ENCODE results near the gene PROK1.
"Not testable (repeated sequence)": the region's sequence is repeated elsewhere in the genome, so short reads cannot be mapped to it uniquely, and the experiment has no call there.

Gene PROK1

GRCh38 chr1:110430366-110430765, 20.6 kb upstream of the PROK1 start:
- no peak for DNase-seq

DNA sequence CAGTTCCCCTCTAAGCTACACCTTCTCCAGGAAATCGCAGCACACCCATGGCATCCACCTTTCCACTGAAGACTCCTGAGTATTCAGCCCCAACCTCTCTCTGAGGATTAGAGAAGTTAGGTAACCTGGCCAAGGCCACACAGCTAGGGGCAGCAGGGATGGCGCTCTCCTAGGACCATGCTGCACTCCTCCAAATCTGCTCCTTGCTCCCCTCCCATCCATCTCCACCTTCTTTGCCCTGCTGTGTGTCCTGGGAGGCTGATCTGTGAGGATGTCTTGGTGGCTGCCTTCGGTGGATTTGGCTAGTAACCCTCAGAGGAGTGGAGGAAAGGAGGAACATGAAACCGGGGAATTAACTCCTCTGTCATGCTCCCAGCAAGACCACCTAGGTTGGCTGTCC, 20.0 kb upstream of the PROK1 start:
- DNase-seq: no peak
- in situ Hi-C loops (cut with HindIII; ENCODE audit: low pct_ligation_motif_present, low pct_unique_long_range_greater_than_20kb, low sequenced_read_pairs): no loop called here

More at GRCh38 chr1:110430366-110430765, 20.6 kb upstream of the PROK1 start:
- in situ Hi-C loops (cut with HindIII; ENCODE audit: low pct_ligation_motif_present, low pct_unique_long_range_greater_than_20kb, low sequenced_read_pairs): no loop called here

GRCh38 chr1:110433213-110433612, 17.7 kb upstream of the PROK1 start:
- in situ Hi-C loops (cut with HindIII; ENCODE audit: low pct_ligation_motif_present, low pct_unique_long_range_greater_than_20kb, low sequenced_read_pairs): no loop called here
- DNase-seq: no peak

DNA sequence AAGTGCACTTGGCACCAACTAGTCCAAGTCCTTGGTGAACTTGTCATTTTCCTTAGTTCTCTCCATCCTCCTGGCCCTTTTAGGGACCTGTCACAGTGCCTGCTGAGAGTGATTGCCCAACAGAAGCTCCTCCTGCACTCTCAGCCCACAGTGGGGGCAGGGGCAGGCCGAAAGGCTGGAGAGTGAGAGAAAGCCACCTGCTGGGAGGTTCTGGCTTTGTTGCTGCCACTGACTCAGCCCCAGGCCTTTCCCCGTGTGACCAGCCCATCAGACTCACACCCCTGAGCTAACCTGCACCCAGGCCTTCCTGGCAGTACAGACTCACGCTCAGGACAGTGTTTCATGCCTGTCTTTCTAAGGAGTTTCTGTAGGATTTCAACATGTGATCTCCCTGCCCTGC, 17.1 kb upstream of the PROK1 start:
- in situ Hi-C loops (cut with HindIII; ENCODE audit: low pct_ligation_motif_present, low pct_unique_long_range_greater_than_20kb, low sequenced_read_pairs): no loop called here
- peak; percentile 70 for DNase-seq

GRCh38 chr1:110434946-110435345, 16.0 kb upstream of the PROK1 start:
- in situ Hi-C loops (cut with HindIII; ENCODE audit: low pct_ligation_motif_present, low pct_unique_long_range_greater_than_20kb, low sequenced_read_pairs): no loop called here
- no peak for DNase-seq

GRCh38 chr1:110436635-110437034, 14.3 kb upstream of the PROK1 start:
- no peak for DNase-seq
- in situ Hi-C loops (cut with HindIII; ENCODE audit: low pct_ligation_motif_present, low pct_unique_long_range_greater_than_20kb, low sequenced_read_pairs): no loop called here

DNA sequence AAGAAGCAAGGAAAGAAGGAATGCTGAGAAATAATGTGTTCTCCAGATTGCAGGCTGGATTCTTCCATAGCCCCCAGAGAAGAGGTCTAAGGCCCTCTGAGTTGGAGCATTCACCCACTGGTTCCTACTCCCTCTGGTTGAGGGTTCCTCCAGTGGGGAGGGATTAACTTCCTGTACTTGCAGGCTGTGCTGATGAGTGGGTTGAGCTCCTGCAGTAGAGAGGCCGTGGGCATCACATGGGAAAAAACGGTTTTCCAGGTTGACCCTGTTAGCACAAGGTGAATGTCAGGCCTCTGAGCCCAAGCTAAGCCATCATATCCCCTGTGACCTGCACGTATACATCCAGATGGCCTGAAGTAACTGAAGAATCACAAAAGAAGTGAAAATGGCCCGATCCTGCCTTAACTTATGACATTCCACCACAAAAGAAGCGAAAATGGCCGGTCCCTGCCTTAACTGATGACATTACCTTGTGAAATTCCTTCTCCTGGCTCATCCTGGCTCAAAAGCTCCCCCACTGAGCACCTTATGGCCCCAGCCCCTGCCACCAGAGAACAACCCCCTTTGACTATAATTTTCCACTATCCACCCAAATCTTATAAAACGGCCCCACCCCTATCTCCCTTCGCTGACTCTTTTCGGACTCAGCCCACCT, 13.2 kb upstream of the PROK1 start:
- DNase-seq; in situ Hi-C loops (cut with HindIII; ENCODE audit: low pct_ligation_motif_present, low pct_unique_long_range_greater_than_20kb, low sequenced_read_pairs): not testable (repeated sequence)

- no peak for DNase-seq
- in situ Hi-C loops (cut with HindIII; ENCODE audit: low pct_ligation_motif_present, low pct_unique_long_range_greater_than_20kb, low sequenced_read_pairs): no loop called here
Observed at GRCh38 chr1:110438893-110439292, 12.1 kb upstream of the PROK1 start.

DNA sequence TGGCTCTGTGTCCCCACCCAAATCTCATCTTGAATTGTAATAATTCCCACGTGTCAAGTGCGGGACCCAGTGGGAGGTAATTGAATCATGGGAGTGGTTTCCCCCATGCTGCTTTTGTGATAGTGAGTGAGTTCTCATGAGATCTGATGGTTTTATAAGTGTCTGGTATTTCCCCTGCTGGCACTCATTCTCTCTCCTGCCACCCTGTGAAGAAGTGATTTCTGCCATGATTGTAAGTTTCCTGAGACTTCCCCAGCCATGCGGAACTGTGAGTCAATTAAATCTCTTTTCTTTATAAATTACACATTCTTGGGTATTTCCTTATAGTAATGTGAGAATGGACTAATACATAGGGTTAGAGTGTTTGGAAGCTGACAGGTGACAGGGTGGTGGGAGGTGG, 11.1 kb upstream of the PROK1 start:
- in situ Hi-C loops (cut with HindIII; ENCODE audit: low pct_ligation_motif_present, low pct_unique_long_range_greater_than_20kb, low sequenced_read_pairs): not testable (repeated sequence)

GRCh38 chr1:110440877-110441276, 10.1 kb upstream of the PROK1 start:
- in situ Hi-C loops (cut with HindIII; ENCODE audit: low pct_ligation_motif_present, low pct_unique_long_range_greater_than_20kb, low sequenced_read_pairs): no loop called here
- DNase-seq: no peak

More for the DNA sequence above, 11.1 kb upstream of the PROK1 start:
- not testable (repeated sequence) for DNase-seq

- in situ Hi-C loops (cut with HindIII; ENCODE audit: low pct_ligation_motif_present, low pct_unique_long_range_greater_than_20kb, low sequenced_read_pairs): no loop called here
- no peak for DNase-seq
Observed at GRCh38 chr1:110441888-110442287, 9.1 kb upstream of the PROK1 start.

GRCh38 chr1:110443451-110443850, 7.5 kb upstream of the PROK1 start:
- in situ Hi-C loops (cut with HindIII; ENCODE audit: low pct_ligation_motif_present, low pct_unique_long_range_greater_than_20kb, low sequenced_read_pairs): no loop called here
- DNase-seq: no peak

- no peak for DNase-seq
Observed at GRCh38 chr1:110444561-110444960, 6.4 kb upstream of the PROK1 start.

GRCh38 chr1:110449661-110450651, 993 bp upstream of the PROK1 start:
- in situ Hi-C loops (cut with HindIII; ENCODE audit: low pct_ligation_motif_present, low pct_unique_long_range_greater_than_20kb, low sequenced_read_pairs): no loop called here
- no peak for DNase-seq

More at GRCh38 chr1:110444561-110444960, 6.4 kb upstream of the PROK1 start:
- in situ Hi-C loops (cut with HindIII; ENCODE audit: low pct_ligation_motif_present, low pct_unique_long_range_greater_than_20kb, low sequenced_read_pairs): no loop called here

- in situ Hi-C loops (cut with HindIII; ENCODE audit: low pct_ligation_motif_present, low pct_unique_long_range_greater_than_20kb, low sequenced_read_pairs): no loop called here
- DNase-seq: no peak
Observed at GRCh38 chr1:110452330-110452729, 1.4 kb downstream of the PROK1 start.

DNA sequence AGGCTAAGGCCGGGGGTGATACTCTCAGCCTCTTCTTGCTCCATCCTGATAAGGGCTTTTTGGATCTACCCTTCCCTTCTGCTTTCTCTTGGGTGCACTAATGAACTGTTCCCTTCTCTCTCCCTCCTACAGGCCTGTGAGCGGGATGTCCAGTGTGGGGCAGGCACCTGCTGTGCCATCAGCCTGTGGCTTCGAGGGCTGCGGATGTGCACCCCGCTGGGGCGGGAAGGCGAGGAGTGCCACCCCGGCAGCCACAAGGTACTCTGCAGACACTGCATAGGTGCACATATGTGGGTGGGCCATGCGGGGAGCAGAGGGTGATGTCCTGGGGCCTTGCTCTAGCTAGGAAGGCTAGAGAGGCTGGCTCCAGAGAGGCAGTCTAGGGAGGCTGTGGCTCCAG, 2.9 kb downstream of the PROK1 start:
- DNase-seq: no peak
- in situ Hi-C loops (cut with HindIII; ENCODE audit: low pct_ligation_motif_present, low pct_unique_long_range_greater_than_20kb, low sequenced_read_pairs): no loop called here

GRCh38 chr1:110454328-110454727, 3.4 kb downstream of the PROK1 start:
- in situ Hi-C loops (cut with HindIII; ENCODE audit: low pct_ligation_motif_present, low pct_unique_long_range_greater_than_20kb, low sequenced_read_pairs): no loop called here

DNA sequence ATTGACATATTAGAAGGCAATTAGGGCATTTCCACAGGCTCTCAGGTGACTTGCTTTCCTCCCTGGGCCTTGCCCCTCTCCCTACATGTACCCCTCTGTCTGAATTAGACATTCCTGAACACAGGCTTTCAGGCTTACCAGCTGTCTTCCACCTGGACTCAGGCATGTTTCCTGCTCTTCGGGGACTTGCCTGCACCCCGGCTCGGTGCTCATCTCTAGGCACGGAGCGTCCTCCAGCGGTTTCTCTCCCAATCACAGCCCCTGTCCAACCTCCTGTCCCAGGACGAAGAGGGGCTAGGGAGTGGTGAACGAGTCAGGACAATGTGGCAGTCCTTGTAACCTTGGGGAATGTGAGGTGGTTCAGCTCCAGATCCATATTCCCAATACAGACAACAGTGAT, 4.2 kb downstream of the PROK1 start:
- in situ Hi-C loops (cut with HindIII; ENCODE audit: low pct_ligation_motif_present, low pct_unique_long_range_greater_than_20kb, low sequenced_read_pairs): no loop called here

More at GRCh38 chr1:110454328-110454727, 3.4 kb downstream of the PROK1 start:
- no peak for DNase-seq

GRCh38 chr1:110457206-110457605, 6.3 kb downstream of the PROK1 start:
- DNase-seq: no peak
- in situ Hi-C loops (cut with HindIII; ENCODE audit: low pct_ligation_motif_present, low pct_unique_long_range_greater_than_20kb, low sequenced_read_pairs): no loop called here

More for the DNA sequence above, 4.2 kb downstream of the PROK1 start:
- no peak for DNase-seq
